ENCODE measurements around the gene AIPL1.

AIPL1 gene

DNA sequence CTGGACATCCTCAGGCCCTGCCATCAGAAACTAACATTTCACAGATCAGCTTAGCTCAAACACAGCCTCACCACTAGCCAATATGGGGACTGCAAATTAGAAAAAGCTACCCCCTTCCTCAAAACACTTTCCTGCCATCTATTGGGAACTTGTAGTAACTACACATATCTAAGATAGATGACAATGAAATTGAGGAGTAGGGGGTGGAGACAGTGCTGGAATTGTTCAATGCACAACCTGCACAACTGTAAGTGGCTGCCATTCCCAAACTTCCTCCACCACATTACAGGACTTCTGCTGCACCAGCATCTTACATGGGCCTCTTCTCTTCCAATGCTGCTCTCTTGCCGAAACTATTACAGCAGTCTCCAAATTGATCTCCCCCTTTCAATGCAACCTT is 21.9 kb downstream of the AIPL1 start:
- no peak for DNase-seq

- DNase-seq, result no peak
Measured at GRCh38 chr17:6408735-6409134, 26.2 kb downstream of the AIPL1 start.

DNA sequence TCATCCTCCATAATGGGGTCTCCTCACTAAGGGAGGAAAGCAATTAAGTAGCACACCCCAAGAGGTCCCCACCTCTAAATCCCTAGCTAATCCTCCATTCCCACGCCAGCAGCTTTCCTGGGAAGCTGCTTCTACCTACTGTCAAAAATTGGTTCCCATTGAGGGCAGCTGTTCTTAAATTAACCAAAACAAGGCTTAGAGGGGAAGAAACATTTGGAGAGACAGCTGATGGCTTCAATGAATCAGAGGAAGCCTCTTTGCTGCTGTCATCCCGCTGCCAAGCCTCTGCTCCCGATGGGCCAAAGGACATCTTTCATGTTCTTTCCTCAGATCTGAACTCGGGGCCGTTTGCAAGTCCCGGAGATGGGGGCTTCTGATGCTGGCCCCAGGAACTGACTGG is 26.6 kb downstream of the AIPL1 start:
- DNase-seq, result no peak

- DNase-seq, result no peak
Measured at GRCh38 chr17:6402258-6402657, 32.7 kb downstream of the AIPL1 start.

DNA sequence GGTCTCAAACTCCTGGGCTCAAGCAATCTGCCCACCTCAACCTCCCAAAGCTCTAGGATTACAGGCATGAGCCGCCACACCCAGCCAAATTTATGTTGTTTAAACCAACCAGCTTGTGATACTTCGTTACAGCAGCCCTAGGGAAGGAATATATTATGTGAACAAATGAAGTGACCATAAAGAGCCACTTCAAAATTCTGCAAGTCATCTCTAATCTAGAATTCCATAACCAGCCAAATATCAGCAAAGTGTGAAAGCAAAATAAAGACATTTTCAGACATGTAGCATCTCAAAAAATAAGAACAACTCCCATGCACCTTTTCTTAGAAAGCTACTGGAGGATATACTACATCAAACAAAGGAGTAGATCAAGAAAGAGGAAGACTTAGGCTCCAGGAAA is 36.0 kb downstream of the AIPL1 start:
- no peak for DNase-seq

- no peak for DNase-seq
Measured at GRCh38 chr17:6394055-6394606, 40.8 kb downstream of the AIPL1 start.

GRCh38 chr17:6393351-6393952 is 41.5 kb downstream of the AIPL1 start:
- no peak for DNase-seq

DNA sequence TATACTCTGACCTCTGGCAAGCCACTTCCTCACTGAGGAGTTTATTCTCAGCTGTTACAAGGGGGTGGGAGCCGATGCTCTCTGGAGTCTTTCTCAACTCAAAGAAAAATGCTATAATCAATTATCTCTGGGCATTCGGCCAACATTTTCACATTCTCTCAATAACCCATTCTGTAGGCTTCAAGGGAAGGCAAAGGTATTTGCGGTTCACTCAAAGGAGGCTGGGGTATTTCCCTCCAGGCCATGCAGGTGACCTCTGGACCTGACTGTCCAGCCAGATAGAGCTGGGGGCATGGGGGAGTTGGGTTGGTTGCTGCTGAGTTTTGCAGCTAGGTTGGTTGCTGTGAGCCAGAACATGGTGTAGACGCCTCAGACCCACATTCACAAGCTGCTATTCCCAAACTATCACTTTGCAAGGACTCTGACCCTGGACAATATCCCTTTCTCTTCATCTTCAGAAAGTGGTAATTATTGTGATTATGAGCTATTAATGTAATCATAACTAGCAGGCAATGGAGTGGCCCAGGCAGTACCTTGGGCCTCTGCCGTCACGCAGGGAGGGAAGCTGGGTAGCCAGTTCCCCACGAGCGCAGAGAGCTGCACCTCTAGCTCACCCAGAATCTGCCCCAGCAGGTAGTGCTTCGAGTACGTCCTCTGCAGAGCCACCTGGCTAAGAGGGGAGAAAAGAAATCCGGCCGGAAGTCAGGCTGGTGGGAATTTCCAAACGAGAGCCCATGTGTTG is 42.1 kb downstream of the AIPL1 start:
- DNase-seq, result no peak

DNA sequence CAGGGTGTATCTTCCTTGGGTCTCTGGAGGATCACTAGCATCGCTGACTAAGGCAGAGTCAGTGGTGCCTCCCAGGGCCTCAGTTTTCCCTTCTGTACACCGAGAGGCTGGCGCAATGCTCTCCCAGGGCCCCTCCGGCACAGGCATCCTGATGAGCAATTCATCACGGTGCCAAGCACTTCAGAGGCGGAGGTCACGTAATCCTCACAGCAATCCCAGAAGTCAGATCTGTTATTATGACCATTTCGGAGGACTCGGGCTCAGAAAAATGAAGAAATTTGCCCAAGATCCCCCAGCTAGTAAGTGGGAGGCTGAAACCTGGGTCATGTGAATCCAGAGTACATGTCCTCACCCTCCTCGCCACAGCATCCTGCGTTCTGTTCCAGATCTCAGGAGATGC is 46.5 kb downstream of the AIPL1 start:
- no peak for DNase-seq

DNA sequence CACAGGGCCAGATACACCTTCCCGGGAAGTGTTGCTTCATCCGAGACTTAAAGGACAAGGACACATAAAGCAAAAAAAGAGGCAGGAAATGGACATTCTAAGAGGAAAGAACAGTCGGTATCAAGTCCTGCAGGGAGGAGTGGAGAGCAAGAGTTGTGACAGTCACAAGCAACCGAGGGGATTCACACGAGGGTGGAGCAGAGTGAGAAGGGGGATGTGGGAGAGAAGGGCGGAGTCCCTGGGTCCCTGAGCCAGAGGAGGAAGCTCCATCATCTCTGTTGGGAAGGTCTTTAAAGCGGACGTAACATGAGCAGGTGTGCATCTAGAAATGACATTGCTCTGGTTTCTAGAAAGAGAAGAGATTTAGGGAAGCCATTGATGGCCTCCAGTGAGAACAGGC is 47.1 kb downstream of the AIPL1 start:
- no peak for DNase-seq

DNA sequence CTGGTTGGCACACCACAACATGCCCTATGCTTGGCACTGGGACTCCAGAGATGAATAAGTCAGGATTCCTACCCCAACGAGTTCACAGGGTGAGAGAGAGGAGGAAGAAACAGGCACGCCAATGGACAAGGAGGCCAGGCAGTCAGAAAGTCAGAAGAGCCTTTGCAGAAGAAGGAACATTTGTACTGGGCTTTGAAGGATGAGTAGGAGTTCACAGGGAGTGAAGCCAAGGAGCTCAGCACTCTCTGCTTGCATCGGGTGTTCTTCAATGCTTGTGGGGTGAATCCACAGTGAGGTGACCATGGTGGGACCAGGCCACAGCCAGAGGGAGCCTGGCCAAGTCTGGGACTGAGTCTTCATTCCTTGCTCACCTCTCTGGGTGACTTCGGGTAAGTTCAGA is 47.5 kb downstream of the AIPL1 start:
- no peak for DNase-seq

GRCh38 chr17:6386041-6386630 is 48.8 kb downstream of the AIPL1 start:
- DNase-seq, result no peak

- no peak for DNase-seq
Measured at GRCh38 chr17:6384481-6384880, 50.4 kb downstream of the AIPL1 start.

DNA sequence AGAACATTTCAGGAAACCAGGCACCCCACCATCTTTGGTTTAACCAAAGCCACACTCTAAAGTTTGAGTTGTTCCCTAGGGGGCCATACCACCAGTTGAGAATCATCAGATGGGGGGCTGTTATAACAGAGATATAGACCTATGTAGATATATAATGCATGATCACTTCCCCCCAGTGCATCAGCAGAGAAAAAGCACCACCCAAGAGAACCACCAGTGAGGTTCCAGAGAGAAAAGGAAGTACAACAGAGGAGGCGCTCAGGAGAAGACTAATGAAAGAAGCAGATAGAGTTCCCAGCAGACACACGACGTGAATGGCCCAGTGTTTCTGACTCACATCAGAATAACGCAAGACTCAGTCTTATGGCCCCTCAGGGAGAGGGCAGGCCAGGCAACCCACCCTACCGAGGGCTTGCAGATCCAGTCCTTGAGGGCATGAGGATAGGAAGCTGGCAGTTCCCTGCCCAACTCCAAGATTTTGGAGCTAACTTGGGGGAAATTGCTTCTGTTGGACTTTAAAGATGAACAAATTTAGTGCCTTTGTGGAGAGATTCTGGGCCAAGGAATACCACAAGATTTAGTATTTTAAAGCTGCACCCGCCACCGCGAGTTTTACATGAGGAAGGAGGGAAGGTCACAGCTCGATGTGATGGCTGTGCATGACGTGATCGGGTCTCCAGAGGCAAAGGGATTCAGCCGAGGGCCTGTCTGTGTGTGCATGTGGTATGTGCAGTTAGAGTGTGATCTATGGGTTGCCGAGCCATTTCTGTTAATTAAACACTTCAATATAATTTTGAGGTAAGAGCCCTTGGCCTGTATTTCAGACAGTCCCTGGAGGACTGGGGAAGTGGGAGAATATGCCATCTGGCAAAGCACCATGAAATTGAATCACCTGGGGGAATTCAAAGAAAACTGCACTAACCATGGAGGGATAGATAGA is 53.1 kb downstream of the AIPL1 start:
- no peak for DNase-seq

GRCh38 chr17:6380915-6381438 is 53.9 kb downstream of the AIPL1 start:
- no peak for DNase-seq

DNA sequence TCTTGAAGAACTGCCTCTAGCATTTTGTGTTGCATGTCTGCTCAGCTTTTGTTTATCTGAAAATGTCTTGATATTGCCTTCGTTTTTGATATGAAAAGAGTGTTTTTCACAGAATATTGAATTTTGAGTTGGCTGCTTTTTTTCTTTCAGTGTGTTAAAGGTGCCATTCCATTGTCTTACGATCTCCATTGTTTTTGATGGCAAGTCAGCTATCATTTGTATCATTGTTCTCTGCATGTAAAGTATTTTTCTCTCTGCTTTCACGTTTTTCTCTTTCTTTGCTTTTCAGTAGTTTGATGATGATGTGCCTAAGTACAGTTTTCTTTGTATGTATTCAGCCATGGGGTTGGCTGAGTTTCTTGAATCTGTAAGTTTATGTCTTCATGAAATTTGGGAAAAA is 57.0 kb downstream of the AIPL1 start:
- no peak for DNase-seq

DNA sequence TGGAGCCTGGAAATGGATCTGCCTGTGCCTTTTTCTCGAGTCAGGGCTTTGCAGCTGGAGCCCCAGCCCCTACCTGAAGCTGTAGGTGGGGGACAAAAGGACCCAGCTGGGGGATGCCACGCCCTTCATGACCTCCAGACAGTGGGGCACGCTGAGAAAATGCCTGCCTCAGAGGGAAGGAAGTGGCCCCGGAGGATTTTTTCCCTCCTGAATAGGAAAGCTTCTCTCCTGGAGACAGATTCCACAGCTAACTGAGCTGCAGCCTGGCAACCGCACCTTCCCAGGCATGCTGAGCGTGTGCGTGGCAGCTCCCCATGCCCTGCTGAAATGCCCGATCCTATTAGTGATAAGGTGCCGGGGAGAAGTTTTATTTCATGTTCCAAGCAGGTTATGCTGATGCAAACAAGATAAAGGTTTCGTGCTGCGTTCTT is 58.0 kb downstream of the AIPL1 start:
- no peak for DNase-seq

DNA sequence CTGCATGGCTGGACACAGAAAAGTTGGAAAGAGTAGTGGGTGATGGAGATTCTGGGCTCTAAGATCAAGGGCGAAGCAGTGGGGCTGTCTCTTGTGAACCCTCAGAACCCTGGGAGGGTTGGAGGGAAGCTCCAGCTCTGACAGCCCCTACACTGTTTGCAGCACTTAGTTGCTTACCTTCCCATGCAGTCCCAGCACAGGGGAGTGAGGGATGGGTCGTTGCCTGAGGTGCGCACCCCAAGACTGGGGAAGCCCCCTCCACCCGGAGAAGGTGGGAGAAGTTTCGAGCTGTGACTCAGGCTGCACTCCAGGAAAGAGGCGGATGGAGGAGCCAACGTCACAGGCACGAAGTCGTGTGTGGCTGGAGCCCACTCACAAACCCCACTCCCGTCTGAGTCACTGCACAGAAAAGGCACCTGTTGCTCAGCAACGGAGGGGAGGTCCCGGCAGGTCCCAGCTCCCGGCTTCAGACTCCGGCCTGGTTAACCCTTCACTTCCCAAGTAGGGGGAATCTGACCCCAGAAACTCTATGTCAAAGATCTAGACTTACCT is 60.1 kb downstream of the AIPL1 start:
- DNase-seq, result peak; percentile 34

DNA sequence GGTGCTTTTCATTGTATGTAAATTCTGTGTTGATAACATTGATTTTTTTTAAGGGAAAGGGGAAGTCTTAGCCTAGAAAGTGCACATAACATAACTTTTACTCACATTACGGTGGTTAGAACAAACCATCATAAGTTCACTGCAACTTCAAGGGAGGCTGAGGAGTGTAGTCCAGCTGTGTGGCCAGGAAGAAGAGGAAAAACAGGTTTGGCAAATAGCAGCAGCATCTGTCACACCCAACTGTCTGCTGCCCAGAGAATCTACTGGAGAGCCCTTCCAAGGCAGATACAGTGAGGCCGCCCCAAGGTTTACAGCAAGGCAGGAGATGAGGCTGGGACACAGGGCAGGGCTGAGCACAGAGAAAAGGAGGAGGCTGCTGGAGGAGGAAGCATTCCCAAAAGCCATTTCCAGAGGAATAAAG is 60.6 kb downstream of the AIPL1 start:
- DNase-seq, result no peak
